GM19239 (cell line): ENCODE measurements around the gene KRTAP5-2.
"Not testable (repeated sequence)": the region's sequence is repeated elsewhere in the genome, so short reads cannot be mapped to it uniquely, and the experiment has no call there.

ENCODE experiments used
- DNase-seq: peaks from one replicate; pipeline ENCODE4 v3.0.0; 2011; ENCODE audit warnings: low spot score; ENCODE audit not compliant: insufficient read length
- FAIRE-seq: peaks from 2 replicates; lab custom pipeline; 2011; peaks lifted over from hg19 to GRCh38; lab: Jason Lieb, UNC

Gene KRTAP5-2

DNA sequence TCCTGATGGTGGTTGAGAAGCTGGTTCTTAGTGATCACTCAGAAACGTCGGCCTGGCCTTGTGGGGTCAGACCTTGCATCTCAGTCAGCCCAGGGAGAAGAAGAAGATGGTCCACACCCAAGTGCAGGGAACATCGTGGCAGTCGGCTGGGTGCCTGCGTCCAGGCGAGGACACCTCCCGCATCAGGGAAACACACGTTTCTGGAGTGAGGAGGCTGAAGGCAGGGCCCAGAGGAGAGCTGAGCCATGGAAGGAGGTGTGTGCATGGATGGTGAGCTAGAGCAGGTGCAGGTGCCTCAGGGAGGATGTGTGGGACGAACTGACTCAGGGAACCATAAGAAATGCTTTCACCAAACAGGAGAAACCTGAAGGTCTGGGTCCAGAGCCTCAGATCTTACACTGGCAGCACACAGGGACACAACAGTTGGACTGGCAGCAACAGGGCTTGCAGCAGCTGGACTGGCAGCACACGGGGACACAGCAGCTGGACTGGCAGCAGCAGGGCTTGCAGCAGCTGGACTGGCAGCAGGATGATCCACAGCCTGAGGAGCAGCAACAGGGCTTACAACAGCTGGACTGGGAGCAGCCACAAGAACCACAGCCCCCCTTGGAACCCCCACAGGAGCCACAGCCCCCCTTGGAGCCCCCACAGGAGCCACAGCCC lies 632 bp downstream of the KRTAP5-2 start:
- no peak for FAIRE-seq
- DNase-seq = no peak

DNA sequence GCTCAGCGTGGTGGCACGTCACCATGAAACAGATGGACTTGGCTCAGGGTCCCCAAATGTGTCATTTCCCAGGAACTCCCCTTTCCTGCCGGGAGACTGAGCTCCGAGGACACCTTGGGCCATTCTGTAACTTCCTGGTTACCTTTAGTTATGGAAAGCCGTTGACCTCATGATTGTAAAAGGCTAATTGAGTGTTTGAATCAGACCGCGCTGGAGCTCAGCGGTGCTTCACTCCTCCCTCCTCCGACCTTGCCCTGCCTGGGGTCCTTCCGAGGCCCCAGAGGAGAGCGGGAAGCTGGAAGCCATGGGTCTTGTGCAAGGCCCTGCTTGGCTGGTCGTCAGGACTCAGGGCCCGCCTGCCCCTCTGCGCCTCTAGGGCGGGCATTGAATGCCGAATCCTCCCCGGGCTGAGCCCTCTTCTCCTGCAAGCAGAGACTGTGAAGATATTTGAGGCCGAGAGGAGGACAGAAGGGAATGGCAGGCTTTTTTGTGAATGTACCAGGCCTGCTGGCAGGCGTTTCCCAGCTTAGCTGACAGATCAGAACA lies 1.4 kb downstream of the KRTAP5-2 start:
- not testable (repeated sequence) for DNase-seq

DNA sequence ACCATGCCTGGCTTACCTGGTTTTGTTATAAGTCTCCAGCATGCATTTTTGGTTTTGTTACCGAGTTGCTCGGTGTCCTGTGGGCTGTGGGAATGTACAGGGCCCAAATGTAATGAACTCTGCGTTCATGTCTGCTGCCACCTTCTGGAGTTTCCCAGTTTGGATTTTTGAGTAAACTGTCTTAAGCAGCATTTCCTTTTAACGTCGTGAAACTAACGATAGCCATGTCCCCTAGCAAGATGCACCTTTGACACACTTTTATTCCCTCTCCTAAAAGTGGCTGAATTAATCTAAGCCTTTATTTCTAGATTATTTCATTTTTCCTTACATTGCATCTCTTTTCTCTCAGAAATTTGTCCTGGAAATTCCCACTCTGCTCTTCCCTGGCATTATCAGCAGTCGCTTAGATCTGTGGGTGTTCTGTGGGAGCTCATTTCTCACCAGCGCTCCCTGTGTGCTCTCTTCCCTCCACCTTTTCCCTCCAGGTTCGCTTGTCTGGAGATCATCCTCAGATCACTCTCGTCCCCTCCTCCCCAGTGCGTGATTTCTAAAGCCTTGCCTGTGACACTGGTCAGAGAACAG lies 2.0 kb downstream of the KRTAP5-2 start:
- FAIRE-seq = peak; percentile 11
- not testable (repeated sequence) for DNase-seq

More for the DNA sequence above, 1.4 kb downstream of the KRTAP5-2 start:
- FAIRE-seq = not testable (repeated sequence)

DNA sequence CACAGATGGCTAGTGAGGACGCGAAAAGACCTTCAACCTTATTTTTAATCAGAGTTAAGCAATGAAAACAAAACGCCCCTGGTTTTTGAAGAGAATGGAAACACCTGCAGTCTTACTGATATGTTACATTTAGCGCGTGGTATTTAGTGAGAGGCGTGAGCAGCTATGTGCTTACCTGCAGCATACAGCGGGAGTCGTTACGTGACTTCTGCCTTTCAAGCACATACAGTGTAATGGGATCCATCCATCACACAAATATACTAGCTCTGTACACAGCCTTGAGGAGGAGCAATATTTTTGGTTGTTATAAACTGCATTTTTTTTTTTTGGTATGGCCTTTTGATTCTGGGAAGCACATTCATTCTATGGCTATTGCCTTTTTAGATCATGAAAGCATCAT lies 5.5 kb downstream of the KRTAP5-2 start:
- DNase-seq = no peak
- no peak for FAIRE-seq

DNA sequence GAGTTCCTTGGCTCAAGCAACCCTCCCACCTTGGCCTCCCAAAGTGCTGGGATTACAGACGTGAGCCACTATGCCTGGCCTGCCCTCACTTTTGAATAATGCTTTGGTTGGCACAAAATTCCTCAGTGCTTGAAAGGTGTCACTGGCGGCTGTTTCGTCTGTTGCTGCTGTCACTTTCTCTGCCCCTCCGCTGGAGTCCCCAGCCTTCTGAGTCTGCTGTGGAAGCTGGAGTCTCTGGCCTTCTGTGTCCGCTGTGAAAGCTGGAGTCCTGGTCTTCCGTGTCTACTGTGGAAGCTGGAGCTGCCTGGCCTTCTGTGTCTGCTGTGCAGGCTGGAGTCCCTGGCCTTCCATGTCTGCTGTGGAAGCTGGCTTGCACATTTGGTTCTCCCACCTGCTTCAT lies 8.1 kb downstream of the KRTAP5-2 start:
- no peak for FAIRE-seq

DNA sequence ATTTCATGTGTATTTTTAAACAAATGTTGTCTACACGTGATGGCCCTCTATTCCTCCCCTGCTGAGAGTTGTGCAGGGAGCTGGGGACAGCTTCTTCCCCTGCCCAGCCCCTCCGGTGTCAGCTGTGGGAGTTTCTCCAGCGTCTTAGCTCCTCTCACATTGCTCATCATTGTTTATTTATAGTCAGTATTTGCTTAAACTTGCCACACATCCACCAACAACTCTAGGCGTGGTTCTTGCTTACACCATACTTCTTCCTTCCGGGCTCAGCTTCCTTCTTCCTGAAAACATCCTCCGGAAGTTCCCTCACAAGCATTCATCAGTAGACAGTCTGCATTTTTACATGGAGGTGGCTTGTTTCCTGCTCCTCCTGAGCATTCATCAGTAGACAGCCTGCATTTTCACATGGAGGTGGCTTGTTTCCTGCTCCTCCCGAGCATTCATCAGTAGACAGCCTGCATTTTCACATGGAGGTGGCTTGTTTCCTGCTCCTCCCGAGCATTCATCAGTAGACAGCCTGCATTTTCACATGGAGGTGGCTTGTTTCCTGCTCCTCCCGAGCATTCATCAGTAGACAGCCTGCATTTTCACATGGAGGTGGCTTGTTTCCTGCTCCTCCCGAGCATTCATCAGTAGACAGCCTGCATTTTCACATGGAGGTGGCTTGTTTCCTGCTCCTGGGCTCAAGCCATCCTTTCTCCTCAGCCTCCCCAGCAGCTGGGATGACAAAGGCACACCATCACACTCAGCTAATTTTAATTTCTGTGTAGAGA lies 8.7 kb downstream of the KRTAP5-2 start:
- not testable (repeated sequence) for DNase-seq, FAIRE-seq

More for the DNA sequence above, 8.1 kb downstream of the KRTAP5-2 start:
- no peak for DNase-seq

DNA sequence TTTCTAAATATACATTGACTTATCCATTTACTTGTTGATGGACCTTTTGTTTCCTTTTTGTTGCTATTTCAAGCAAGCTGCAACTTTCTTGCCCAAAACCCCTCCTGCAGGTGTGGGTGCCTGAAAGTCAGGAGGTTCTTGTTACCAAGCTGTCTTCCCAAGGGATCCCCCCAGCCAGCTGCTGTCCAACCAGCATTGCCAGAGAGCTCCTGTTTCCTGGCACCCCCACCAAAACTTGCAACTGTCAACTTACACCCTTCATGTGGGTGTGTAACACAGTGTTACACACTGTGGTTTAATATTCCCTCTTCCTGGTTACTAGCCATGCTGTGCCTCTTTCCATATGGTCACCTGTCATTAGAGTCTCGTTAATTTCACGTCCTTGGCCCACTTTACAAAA lies 11.4 kb downstream of the KRTAP5-2 start:
- DNase-seq = no peak
- no peak for FAIRE-seq

DNA sequence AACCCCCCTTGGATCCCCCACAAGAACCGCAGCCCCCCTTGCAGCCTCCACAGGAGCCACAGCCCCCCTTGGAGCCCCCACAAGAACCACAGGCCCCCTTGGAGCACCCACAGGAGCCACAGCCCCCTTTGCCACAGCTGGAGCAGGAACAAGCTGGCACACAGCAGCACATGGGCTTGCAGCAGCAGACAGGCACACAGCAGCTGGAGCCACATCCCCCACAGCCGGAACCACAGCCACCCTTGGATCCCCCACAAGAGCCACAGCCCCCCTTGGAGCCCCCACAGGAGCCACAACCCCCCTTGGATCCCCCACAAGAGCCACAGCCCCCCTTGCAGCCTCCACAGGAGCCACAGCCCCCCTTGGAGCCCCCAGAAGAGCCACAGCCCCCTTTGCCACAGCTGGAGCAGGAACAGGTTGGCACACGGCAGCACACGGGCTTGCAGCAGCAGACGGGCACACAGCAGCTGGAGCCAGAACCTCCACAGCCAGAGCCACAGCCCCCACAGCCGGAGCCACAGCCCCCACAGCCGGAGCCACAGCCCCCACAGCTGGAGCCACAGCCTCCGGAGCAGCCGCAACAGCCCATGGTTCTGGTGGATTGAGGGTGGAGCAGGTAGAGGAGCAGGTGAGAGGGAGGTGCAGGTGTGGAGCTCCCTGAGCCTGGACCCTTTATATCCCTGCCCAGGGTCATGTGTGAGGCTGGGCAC lies 13.3 kb downstream of the KRTAP5-2 start, which contains the start of gene KRTAP5-1:
TSS of gene KRTAP5-1 (minus strand) at position 623 of the 710 bp plus-strand sequence. CDS start at position 589, 34 bp downstream.
- DNase-seq, FAIRE-seq: not testable (repeated sequence)

DNA sequence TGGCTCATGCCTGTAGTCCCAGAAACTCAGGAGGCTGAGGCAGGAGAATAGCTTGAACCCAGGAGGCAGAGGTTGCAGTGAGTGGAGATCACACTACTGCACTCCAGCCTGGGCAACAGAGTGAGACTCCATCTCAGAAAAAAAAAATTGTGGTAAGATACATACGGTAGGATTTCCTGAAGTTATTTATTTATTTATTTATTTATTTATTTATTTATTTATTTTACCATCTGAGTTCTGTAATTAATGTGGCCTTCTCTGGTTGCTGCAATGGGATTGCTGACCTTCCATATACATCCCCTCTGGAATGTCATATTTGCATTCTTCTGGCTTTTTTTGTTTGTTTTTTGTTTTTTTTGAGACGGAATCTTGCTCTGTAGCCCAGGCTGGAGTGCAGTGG lies 15.2 kb downstream of the KRTAP5-2 start:
- DNase-seq, FAIRE-seq: not testable (repeated sequence)

DNA sequence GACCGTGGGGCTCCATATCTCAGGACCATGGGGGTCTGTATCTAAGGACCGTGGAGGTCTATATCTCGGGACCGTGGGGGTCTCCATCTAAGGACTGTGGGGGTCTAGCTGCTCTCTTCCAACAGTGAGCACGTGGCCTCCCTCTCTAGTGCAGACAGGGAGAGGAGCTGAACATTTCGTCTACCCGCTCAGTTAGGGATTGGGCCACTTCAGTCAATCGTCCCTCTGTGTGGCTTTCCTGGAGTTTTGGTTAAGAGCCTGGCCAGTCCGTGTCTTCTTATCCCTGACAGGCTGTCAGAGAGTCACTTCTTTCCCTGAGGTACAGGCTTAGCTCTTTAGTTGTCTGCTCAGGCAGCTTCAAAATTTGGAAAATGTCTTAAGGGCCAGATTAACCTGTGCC lies 16.1 kb downstream of the KRTAP5-2 start:
- no peak for DNase-seq
- FAIRE-seq = no peak

DNA sequence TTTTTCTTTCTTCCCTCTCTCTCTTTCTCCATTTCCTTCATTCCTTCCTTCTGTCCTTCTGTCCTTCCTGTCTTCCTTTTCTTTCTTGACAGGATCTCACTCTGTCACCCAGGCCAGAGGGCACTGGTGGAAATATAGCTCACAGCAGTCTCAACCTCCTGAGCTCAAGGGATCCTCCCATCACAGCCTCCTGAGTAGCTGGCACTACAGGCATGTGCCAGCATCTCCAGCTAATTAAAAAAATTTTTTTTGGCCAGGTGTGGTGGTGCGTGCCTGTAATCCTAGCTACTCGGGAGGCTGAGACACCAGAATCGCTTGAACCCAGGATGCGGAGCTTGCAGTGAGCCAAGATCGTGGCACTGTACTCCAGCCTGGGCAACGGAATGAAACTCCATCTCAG lies 21.3 kb downstream of the KRTAP5-2 start:
- DNase-seq (no peak), FAIRE-seq (no peak)

DNA sequence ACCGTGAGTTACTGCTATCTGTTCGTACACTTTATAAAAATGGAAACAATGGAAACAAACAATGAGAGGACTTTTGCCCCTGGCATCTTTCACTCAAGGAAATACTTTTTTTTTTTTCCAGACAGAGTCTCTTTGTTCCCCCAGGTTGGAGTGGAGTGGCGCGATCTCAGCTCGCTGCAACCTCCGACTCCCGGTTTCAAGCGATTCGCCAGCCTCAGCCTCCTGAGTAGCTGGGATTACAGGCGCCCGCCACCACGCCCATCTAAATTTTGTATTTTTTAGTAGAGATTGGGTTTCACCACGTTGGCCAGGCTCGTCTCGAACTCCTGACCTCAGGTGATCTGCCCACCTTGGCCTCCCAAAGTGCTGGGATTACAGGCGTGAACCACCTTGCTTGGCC lies 22.3 kb downstream of the KRTAP5-2 start:
- not testable (repeated sequence) for FAIRE-seq

DNA sequence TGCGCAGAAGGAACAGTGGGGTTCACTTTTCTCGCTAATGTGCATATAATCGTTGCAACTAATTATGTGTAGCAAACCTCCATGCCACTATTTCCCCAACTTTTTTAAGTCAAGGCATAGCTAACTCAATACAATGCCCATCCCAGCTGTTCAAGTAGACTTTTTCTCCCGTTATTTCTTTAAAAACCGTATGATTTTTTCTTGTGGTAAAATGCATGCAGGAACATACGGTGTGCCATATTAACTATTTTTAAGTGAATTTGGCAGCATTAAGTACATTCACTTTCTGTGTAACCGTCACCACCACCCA lies 23.2 kb downstream of the KRTAP5-2 start:
- FAIRE-seq (peak; percentile 31), DNase-seq (no peak)

More for the DNA sequence above, 22.3 kb downstream of the KRTAP5-2 start:
- DNase-seq = not testable (repeated sequence)

DNA sequence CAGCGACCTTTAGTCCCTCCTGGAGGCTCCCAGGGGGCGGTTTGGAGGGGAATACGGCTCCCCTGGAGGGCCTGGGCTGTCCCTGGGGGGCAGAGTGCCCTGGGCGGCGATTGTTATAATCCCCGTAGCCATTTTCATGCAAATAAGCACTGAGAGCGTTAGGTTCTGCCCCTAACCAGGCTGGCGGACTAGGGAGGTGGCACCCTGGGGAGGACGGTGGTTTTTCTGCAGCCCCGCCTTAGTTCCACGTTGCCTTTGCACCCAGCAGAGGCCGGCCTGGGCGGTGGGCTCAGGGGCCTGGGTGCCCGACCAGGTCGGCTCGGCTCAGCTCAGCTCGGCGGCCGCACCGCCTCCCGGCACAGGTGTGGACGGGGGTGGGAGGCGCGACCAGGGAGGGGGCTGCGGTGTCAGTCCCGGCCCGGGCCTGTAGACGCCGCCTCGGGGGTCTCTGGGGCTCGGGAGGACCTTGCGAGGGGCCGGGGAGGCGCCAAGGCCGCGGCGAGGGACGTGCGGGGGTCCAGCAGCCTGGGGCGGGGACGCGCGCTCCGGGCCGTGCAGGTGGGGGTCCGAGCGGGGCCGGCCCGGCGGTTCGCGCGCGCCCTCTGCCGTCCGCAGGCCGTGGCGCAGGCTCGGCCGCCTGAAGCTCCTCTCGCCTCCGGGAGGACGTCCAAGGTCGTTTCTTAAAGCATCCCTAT lies 23.7 kb downstream of the KRTAP5-2 start:
- DNase-seq (peak; percentile 79), FAIRE-seq (peak; percentile 31)

DNA sequence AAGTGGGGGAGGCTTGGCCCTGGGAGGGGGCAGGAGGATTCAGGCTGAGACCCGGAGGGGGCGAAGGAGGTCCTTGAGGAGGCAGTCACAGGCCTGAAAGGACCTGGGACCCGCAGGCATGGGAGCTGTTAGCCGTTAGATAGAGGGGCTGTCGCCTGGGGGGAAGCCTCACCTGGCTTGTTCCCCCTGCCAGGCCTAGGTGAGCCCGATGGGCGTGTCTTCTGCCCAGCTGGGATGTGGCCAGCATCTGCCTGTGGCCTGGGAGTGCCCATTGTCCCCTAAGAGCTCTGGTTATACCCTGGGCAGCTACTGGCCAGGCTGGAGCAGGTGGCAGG lies 24.2 kb downstream of the KRTAP5-2 start:
- no peak for FAIRE-seq
- DNase-seq = no peak

DNA sequence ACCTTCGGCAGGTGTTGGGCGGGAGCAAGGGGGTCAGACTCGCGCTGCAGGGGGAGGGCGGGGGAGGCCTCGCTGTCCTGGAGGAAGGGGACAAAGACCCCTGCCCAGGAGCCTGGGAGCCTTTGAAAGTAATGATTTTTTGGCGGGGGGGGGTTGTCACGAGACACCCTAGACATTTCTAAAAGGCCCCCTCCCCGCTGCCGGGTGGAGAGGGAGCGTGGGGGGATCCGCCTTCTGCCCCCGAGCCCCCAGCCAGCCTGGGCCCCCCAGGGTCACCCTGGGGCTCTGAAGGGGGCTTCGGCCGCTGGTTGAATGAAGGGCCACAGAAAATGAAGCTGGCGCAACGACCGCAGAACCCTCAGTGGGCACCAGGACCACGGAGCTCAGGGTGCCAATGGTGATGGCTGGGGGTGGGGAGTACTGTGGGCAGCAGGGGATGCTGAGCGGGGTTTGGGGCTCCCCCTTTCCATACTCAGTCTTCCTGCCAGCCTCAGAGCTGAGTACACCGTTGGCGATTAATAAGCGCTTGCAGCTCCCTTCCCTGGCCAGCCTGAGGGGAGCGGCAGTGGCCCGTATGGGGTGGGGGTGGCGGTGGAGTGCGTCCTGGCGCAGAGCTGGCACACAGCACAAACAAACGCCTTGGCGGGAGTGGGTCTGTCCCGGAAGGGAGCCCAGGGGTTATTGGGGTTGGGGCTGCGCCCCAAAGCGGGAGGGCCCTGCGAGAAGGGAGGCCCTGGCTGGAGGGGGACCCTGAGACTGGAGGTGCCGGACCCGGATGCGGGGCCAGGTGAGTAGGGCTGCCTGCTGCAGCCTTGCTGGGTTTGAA lies 24.8 kb downstream of the KRTAP5-2 start:
- FAIRE-seq = no peak
- peak; percentile 14 for DNase-seq

DNA sequence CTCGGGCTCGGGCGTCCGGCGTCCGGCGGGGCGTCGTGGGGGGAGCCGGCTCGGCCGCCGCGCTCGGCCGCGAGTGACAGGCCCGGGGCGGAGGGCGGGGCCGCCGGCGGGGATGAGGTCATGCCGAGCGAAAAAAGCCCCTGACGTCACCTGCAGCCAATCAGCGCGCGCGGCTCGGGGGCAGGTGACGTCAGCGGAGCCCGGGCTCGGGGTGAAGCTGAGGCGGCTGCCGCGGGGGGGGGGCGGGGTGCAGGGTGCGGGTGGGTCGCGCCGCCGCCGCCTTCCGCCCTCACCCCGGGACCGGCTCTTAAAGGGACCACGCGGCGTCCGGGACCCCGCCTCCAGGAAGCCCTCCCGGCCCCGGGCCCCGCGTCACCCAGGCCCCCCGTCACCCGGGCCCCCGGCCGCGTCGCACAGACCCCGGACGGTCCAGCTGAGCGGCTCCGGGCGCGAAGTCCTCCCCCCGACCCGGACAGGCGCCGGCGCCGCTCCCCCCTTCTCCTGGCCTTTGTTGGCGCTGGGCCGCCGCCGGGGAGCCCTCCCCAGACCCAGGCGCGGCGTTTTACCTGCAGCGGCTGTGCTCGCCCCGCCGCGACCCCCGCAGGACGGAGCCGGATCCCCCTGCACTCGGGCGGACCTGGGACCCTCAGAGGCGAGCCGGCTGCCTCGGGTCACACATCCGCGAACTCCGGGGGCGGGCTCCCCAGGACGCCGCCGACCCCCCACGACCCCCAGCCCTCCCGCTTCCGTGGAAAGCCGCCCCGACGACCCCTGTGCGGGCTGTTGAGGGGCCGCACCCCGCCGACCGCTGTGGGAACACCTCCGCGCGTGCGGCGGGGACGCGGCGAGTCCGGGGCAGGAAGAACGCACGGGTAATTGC lies 25.7 kb downstream of the KRTAP5-2 start, which contains the start of gene DUSP8:
TSS of gene DUSP8 (minus strand) at position 75 of the 880 bp plus-strand sequence. CDS start 6,445 bp downstream, outside the sequence.
- DNase-seq (peak; percentile 97), FAIRE-seq (no peak)

DNA sequence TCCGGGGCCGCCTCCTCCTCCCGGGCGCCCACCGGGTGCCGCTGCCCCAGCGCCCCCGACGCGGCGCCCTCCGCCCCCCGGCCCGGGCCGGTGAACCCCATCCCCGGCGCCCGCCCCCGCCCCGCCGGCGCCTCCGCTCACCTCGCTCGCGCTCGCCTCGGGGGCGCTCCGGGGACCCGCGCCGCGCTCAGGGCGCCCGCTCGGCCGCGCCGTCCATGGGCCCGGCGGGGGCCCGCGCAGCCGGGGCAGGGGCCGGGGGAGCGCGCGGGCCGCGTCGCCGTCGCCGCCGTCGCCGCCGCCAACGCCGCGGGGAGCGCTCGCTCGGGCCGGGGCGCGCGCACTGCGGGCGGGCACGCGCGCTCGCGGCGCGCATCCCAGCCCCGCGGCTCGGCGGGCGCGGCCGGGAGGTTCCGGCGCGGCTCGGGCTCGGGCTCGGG lies 26.3 kb downstream of the KRTAP5-2 start:
- DNase-seq (no peak), FAIRE-seq (no peak)
